HEK293 (cell line): ENCODE results near the gene LRRC8D.

Experiments
- CTCF ChIA-PET: fragments of 350-600 bp; formaldehyde crosslinking; extraction: SDS; loops from one replicate; lab custom pipeline; 2021; ENCODE audit warnings: antibody characterized with exemption; lab: Yijun Ruan, JAX
- POLR2A ChIA-PET: fragments of 300-600 bp; formaldehyde crosslinking; extraction: SDS; loops from one replicate; lab custom pipeline; 2020; ENCODE audit warnings: antibody characterized with exemption, inconsistent platforms; lab: Yijun Ruan, JAX
- H3K27ac ChIP-seq: fragments of 200-500 bp; sonication (Bioruptor generic); 2 replicates; pipeline ENCODE4 v1.5.1; 2014; ENCODE audit warnings: low read depth, low read length, control low read depth, inconsistent platforms; ENCODE audit errors: extremely low read depth
- H3K36me3 ChIP-seq, 2 experiments: fragments of 200-500 bp in 1 of 2; sonication (Bioruptor generic) in 1 of 2; 1 replicate in 1 of 2; 2 replicates in 1 of 2; pipeline ENCODE4 v1.5.1; 2014 to 2017; ENCODE audit warnings: inconsistent platforms in 2 of 2, low read length in 2 of 2; ENCODE audit not compliant: control insufficient read depth in 2 of 2, insufficient read depth in 1 of 2
- H3K4me1 ChIP-seq: fragments of 200-500 bp; sonication (Bioruptor generic); 2 replicates; pipeline ENCODE4 v1.5.1; 2014; ENCODE audit warnings: mild to moderate bottlenecking, low read length, inconsistent platforms; ENCODE audit not compliant: control insufficient read depth, insufficient read depth
- H3K4me3 ChIP-seq: 2 replicates; pipeline ENCODE4 v1.5.1; 2011; ENCODE audit warnings: low read depth, mild to moderate bottlenecking, control low read depth, low read length, moderate library complexity
- H3K9me3 ChIP-seq: fragments of 200-500 bp; sonication (Bioruptor generic); 2 replicates; pipeline ENCODE4 v1.5.1; 2014; ENCODE audit warnings: low read depth, low read length, inconsistent platforms; ENCODE audit not compliant: control insufficient read depth, insufficient read depth
- HOXC10 ChIP-seq: sonication (generic); formaldehyde crosslinking; IDR thresholded peaks from 2 replicates; pipeline ENCODE4 v1.8.1; 2023; ENCODE audit warnings: mild to moderate bottlenecking, missing genetic modification reagents
- SP7 ChIP-seq: fragments of 450-650 bp; formaldehyde crosslinking; IDR thresholded peaks from 2 replicates; pipeline ENCODE4 v1.5.1; 2016; ENCODE audit warnings: missing biosample characterization, missing genetic modification characterization
- ZBTB48 ChIP-seq: fragments of 450-650 bp; formaldehyde crosslinking; IDR thresholded peaks from 2 replicates; pipeline ENCODE4 v1.5.1; 2016; ENCODE audit warnings: missing biosample characterization, missing genetic modification characterization
- ZIC2 ChIP-seq: fragments of 450-650 bp; formaldehyde crosslinking; IDR thresholded peaks from 2 replicates; pipeline ENCODE4 v1.5.1; 2016; ENCODE audit warnings: missing biosample characterization, missing genetic modification characterization
- ZNF394 ChIP-seq: fragments of 450-650 bp; formaldehyde crosslinking; IDR thresholded peaks from 2 replicates; pipeline ENCODE4 v1.5.1; 2016; ENCODE audit warnings: missing biosample characterization, missing genetic modification characterization, mild to moderate bottlenecking, moderate library complexity, borderline replicate concordance
- ZNF416 ChIP-seq: fragments of 450-650 bp; formaldehyde crosslinking; IDR thresholded peaks from 2 replicates; pipeline ENCODE4 v1.5.1; 2016; ENCODE audit warnings: missing biosample characterization, missing genetic modification characterization
- ZNF530 ChIP-seq: fragments of 450-650 bp; formaldehyde crosslinking; IDR thresholded peaks from 2 replicates; pipeline ENCODE4 v1.5.1; 2016; ENCODE audit warnings: low read depth, missing biosample characterization, missing genetic modification characterization
- ZNF670 ChIP-seq: fragments of 450-650 bp; formaldehyde crosslinking; IDR thresholded peaks from 2 replicates; pipeline ENCODE4 v1.5.1; 2016; ENCODE audit warnings: missing biosample characterization, missing genetic modification characterization, low read depth
- ZNF707 ChIP-seq: fragments of 450-650 bp; formaldehyde crosslinking; IDR thresholded peaks from 2 replicates; pipeline ENCODE4 v1.5.1; 2016; ENCODE audit warnings: missing biosample characterization, missing genetic modification characterization
- ZSCAN23 ChIP-seq: fragments of 450-650 bp; formaldehyde crosslinking; IDR thresholded peaks from 2 replicates; pipeline ENCODE4 v1.5.1; 2016; ENCODE audit warnings: missing biosample characterization, missing genetic modification characterization
- TF ChIP-seq, protein P1 (sequence below): fragments of 450-650 bp; formaldehyde crosslinking; IDR thresholded peaks from 2 replicates; pipeline ENCODE4 v1.5.1; 2016; ENCODE audit warnings: missing biosample characterization, missing genetic modification characterization
- TF ChIP-seq, protein P2 (sequence below): fragments of 450-650 bp; formaldehyde crosslinking; IDR thresholded peaks from 2 replicates; pipeline ENCODE4 v1.5.1; 2017; ENCODE audit warnings: missing biosample characterization, missing genetic modification characterization

Gene LRRC8D

DNA sequence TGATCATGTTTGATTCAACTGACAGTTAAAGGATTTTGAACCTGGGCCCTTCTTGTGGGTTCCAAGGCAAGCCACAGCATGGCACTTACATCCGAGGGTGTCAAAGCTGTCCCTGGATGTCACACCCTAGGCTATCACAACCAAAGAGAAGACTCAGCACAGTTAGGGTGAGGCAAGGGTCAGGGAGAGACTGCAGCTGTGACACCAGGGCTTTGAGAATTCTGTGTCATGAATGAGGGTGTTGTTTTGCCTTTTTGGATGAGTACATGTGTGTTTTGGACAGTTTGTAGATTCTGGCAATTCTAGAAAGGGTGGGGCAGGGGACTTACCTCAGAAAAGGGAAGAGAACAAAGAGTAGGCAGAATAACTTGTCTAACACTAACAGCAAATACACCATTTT is 136.3 kb downstream of the LRRC8D start:
- ChIA-PET CTCF (interaction anchor here (0.5 kb wide), 1 partner anchor 113 kb away, joined by 3 read pairs; no protein-coding TSS in a partner anchor), POLR2A (no interaction called here)
- Histone ChIP-seq H3K36me3 (no peaks in the 10 kb centered on the region), H3K4me1 (no peaks in the 10 kb centered on the region)
- no peak for TF ChIP-seq ZSCAN23
- TF ChIP-seq, protein P1, sequence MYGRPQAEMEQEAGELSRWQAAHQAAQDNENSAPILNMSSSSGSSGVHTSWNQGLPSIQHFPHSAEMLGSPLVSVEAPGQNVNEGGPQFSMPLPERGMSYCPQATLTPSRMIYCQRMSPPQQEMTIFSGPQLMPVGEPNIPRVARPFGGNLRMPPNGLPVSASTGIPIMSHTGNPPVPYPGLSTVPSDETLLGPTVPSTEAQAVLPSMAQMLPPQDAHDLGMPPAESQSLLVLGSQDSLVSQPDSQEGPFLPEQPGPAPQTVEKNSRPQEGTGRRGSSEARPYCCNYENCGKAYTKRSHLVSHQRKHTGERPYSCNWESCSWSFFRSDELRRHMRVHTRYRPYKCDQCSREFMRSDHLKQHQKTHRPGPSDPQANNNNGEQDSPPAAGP (tag by site-specific recombination), result peak; percentile 86
- TF ChIP-seq, all 188 proteins: peak for 1
- Histone ChIP-seq H3K4me3 (no peak overlapping the region), H3K9me3 (no peaks in the 10 kb centered on the region), H3K27ac (no peak overlapping the region)

DNA sequence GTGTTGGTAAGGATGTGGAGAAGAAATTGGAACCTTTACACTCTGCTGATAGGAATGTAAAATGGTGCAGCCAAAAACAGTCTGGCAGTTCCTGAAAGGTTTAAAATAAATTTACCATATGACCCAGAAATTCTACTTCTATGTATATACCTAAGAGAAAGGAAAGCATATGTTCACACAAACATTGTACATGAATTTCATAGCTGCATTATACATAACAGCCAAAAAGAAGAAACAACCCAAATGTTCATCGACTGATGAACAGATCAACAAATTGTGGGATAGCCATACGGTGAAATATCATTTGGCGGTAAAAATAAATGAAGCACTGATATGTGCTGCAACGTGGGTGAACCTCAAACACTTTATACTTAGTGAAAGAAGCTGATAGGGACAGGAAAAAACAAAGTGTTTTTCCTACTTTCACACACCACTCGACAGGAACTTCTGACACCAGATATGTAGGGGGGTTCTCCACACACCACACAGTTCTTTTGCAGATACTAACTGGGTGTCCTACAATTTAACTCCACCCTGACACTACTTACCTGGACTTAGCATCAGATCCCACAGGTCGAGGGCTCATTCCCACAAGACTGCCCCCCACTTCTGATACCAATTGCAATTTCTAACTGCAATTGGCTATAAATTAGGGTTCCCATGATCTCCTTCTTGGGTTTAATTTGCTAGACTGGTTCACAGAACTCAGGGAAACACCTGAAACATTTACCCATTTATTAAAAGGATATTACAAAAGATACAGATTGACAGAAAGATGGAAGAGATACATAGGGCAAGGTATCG is 138.2 kb downstream of the LRRC8D start:
- ChIA-PET POLR2A (no interaction called here), CTCF (no interaction called here)

DNA sequence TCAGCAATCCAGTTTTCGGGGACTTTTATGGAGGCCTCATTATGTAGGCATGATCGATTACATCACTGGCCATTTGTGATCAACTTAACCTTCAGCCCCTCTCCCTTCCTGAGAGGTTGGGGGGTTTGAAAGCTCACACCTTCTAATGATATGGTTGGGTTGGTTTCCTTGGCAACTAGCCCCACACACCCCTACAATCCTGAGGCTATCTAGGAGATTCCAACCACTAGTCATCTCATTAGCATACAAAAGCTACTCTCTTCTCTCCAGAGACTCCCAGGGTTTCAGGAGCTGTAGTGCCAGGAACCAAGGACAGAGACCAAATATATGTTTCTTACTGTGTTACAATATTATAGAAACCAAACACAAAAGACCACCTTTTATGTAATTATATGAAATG is 138.9 kb downstream of the LRRC8D start:
- peak; percentile 15; the same call in 1 of the 2 replicates for TF ChIP-seq ZNF394 (tag by site-specific recombination)
- TF ChIP-seq ZNF416 (tag by site-specific recombination), result no peak
- TF ChIP-seq, protein P2, sequence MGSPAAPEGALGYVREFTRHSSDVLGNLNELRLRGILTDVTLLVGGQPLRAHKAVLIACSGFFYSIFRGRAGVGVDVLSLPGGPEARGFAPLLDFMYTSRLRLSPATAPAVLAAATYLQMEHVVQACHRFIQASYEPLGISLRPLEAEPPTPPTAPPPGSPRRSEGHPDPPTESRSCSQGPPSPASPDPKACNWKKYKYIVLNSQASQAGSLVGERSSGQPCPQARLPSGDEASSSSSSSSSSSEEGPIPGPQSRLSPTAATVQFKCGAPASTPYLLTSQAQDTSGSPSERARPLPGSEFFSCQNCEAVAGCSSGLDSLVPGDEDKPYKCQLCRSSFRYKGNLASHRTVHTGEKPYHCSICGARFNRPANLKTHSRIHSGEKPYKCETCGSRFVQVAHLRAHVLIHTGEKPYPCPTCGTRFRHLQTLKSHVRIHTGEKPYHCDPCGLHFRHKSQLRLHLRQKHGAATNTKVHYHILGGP, result no peak
- no peak for TF ChIP-seq ZNF670 (tag by site-specific recombination)
- TF ChIP-seq ZNF530 (tag by site-specific recombination), result 0 out of 2 replicates have a peak, but pooled peaks have one; percentile 9
- no peak for TF ChIP-seq ZBTB48 (tag by site-specific recombination)
- H3K36me3 ChIP-seq, result no peaks in the 10 kb centered on the region
- H3K27ac ChIP-seq, result no peak overlapping the region
- no peaks in the 10 kb centered on the region for H3K9me3 ChIP-seq
- no peak overlapping the region for H3K4me3 ChIP-seq
- CTCF ChIA-PET, result no interaction called here
- POLR2A ChIA-PET, result no interaction called here
- H3K4me1 ChIP-seq, result no peaks in the 10 kb centered on the region

More for the DNA sequence above, 138.2 kb downstream of the LRRC8D start:
- Histone ChIP-seq H3K4me1 (no peaks in the 10 kb centered on the region), H3K36me3 (no peaks in the 10 kb centered on the region), H3K27ac (no peak overlapping the region), H3K9me3 (no peaks in the 10 kb centered on the region), H3K4me3 (no peak overlapping the region)
- TF ChIP-seq ZNF707 (peak; percentile 83), HOXC10 (CRISPR knock-in tag) (no peak)

DNA sequence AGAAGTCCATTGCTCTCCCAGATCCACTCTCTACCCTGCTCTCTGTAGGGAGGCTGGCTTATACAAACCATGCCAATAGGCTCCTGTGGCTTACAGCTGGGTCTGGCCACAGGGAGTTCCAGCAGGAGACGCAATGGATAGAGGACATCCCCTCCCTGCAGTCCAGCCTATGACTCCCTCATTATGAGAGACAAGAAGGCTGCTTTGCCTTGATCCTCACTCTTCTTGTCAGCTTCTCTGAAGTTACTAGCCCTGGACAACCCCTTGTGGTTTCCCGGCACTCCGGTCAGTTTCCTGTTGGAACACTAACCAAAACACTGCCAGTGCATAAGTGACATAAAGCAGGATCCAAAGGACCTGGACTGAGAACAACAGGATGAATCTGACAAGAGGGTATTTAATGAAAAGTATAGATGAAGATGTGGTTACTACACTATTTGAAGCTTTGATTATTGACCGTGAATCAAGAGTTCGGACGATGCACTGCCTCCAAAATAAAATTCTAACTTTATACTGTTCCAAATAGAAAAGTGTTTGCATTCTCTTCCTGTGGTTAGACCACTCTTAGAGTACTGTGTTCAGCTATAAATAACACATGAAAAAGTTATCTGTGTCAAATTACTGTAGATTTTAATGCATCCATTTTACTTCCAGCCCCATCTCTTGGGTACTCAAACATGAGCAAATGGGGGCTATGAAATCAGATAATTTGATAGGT is 141.4 kb downstream of the LRRC8D start:
- Histone ChIP-seq H3K4me1 (no peaks in the 10 kb centered on the region), H3K36me3 (no peaks in the 10 kb centered on the region), H3K27ac (no peak overlapping the region), H3K9me3 (no peaks in the 10 kb centered on the region), H3K4me3 (no peak overlapping the region)
- POLR2A ChIA-PET, result no interaction called here
- CTCF ChIA-PET, result interaction anchor here (0.6 to 1.5 kb wide), 5 partner anchors 8 to 855 kb away, joined by 3 to 7 read pairs (median 3); no protein-coding TSS in a partner anchor
- TF ChIP-seq SP7 (no peak), ZIC2 (tag by site-specific recombination) (peak; percentile 53; the same call in 1 of the 2 replicates)
